Panc1 (cell line): ENCODE data around the gene MIF. TPM values are rescaled to one million over a fixed set of nuclear protein-coding genes. Genes with fewer than 3 reads are reported as not detected.

ENCODE experiments used
- ATAC-seq: fragments of 200-7000 bp; cut with Tn5 transposase; 2 replicates; pipeline ENCODE4 v1.9.1; 2020; ENCODE audit warnings: mild to moderate bottlenecking, moderate library complexity
- BruUV-seq: library from RNA; stranded (reverse); fragments of 400-500 nt; replicated peaks from 2 replicates; lab custom pipeline; 2021; lab: Mats Ljungman, UMichigan
- CTCF ChIA-PET: fragments of 300-600 bp; sonication (Branson Sonifier 250); formaldehyde crosslinking; loops from one replicate; lab custom pipeline; 2022; ENCODE audit warnings: antibody characterized with exemption; lab: Charles Lee
- POLR2A ChIA-PET: fragments of 300-600 bp; sonication (Branson Sonifier 250); formaldehyde crosslinking; loops from one replicate; lab custom pipeline; 2022; ENCODE audit warnings: antibody characterized with exemption; lab: Charles Lee
- DNase-seq: peaks from one replicate; pipeline ENCODE4 v3.0.0-alpha.2; 2010; ENCODE audit warnings: low read depth, low spot score
- H3K27ac ChIP-seq: 2 replicates; pipeline ENCODE4 v1.5.1; 2011; ENCODE audit warnings: mild to moderate bottlenecking, low read length, inconsistent platforms
- H3K27me3 ChIP-seq: fragments of 200-500 bp; sonication (Bioruptor generic); 2 replicates; pipeline ENCODE4 v1.6.0; 2014; ENCODE audit warnings: low read length, inconsistent platforms; ENCODE audit not compliant: control insufficient read depth, insufficient read depth
- H3K36me3 ChIP-seq: fragments of 200-500 bp; sonication (Bioruptor generic); 2 replicates; pipeline ENCODE4 v1.5.1; 2014; ENCODE audit warnings: inconsistent platforms, mild to moderate bottlenecking, low read length, moderate library complexity; ENCODE audit not compliant: control insufficient read depth, insufficient read depth
- H3K4me1 ChIP-seq: 2 replicates; pipeline ENCODE4 v1.5.1; 2011; ENCODE audit warnings: inconsistent platforms, mild to moderate bottlenecking, low read length, moderate library complexity; ENCODE audit not compliant: control insufficient read depth, insufficient read depth
- H3K4me3 ChIP-seq, 2 experiments: 2 replicates each; pipeline ENCODE4 v1.5.1; 2011 to 2012; ENCODE audit warnings: low read depth in 2 of 2, low read length in 2 of 2, mild to moderate bottlenecking in 2 of 2, inconsistent platforms in 1 of 2, moderate library complexity in 1 of 2
- H3K9me3 ChIP-seq: fragments of 200-500 bp; sonication (Bioruptor generic); 2 replicates; pipeline ENCODE4 v1.5.1; 2014; ENCODE audit warnings: low read depth, mild to moderate bottlenecking, inconsistent platforms, low read length, moderate library complexity; ENCODE audit not compliant: control insufficient read depth, insufficient read depth
- CTCF ChIP-seq: fragments of 450-650 bp; IDR thresholded peaks from 2 replicates; pipeline ENCODE4 v1.5.1; 2017; ENCODE audit warnings: mild to moderate bottlenecking
- POLR2AphosphoS5 ChIP-seq: IDR thresholded peaks from 2 replicates; pipeline ENCODE4 v1.6.1; 2012; ENCODE audit warnings: mild to moderate bottlenecking, low read depth, low read length, moderate library complexity
- SIN3A ChIP-seq: IDR thresholded peaks from 2 replicates; pipeline ENCODE4 v1.6.1; 2012; ENCODE audit warnings: low read depth, mild to moderate bottlenecking, low read length, moderate library complexity, borderline replicate concordance; ENCODE audit not compliant: insufficient read depth
- TCF7L2 ChIP-seq: IDR thresholded peaks from 2 replicates; pipeline ENCODE4 v1.6.1; 2011; ENCODE audit warnings: mild to moderate bottlenecking, low read depth, low read length, inconsistent platforms
- in situ Hi-C: cut with HindIII; loops from 2 replicates; pipeline ENCODE4 v1.10.0; 2016; ENCODE audit warnings: low sequenced_read_pairs, low pct_unique_long_range_greater_than_20kb
- intact Hi-C: fragments of 100-400 bp; cut with micrococcal nuclease; formaldehyde crosslinking; loops from one replicate; pipeline ENCODE4 v1.10.0; 2022; ENCODE audit not compliant: unreplicated experiment
- total RNA-seq: library from RNA; stranded (reverse); gene quantifications from one replicate; pipeline ENCODE4 v1.2.1, GENCODE V29; 2021; ENCODE audit not compliant: unreplicated experiment
- TF ChIP-seq, protein P1 (sequence below), 2 experiments: IDR thresholded peaks; 2 replicates each; pipeline ENCODE4 v1.6.1; 2011 to 2012; ENCODE audit warnings: low read depth in 2 of 2, control low read depth in 1 of 2, low read length in 1 of 2, mild to moderate bottlenecking in 1 of 2, moderate library complexity in 1 of 2; ENCODE audit not compliant: insufficient read depth in 1 of 2

The MIF gene
- total RNA-seq, 1 experiment from 2014 or later, result 936 TPM

DNA sequence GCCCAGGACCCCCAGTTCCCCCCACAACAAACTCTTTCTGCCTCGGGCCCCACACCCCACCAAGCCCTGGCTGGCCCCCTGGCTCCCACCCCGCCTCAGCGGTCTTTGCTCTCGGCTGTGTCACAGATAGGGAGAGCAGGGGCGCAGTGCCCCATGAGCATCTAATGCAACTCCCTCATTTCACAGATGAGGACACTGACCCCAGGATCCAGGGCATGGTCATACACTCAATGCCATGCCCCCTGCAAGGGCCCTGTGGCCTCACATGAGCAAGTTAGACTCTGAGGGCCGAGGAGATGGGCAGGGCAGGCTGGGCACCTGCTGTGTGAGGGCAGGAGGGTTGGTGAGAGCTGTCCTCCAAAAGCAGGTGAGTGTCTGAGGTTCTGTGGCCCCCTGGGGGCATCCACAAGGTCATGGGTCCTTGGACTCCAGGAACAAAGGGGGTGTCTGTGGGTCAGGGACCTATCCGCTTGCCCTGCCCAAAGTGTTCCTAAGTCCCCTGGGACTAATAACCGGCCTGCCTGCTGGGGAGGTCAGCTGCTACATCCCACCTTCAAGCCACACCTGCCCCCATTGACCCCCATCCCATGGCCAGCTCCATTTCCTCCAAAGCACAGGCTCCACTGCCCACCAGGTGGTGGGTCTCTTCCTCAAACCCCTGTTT lies 2.5 kb downstream of the MIF start:
- Histone ChIP-seq H3K27ac (peak overlapping the region; percentile 93), H3K27me3 (no peaks in the 10 kb centered on the region), H3K9me3 (no peaks in the 10 kb centered on the region; the same call in 1 of the 2 replicates), H3K4me3 (no peak overlapping the region), H3K36me3 (peaks cover 6% of the 10 kb centered on the region; the same call in 1 of the 2 replicates), H3K4me1 (peaks cover 21% of the 10 kb centered on the region)
- ATAC-seq (no peak), DNase-seq (no peak)
- intact Hi-C loops, result no loop called here
- BruUV-seq, result no TSS peak
- POLR2A ChIA-PET, result interaction anchor here (0.6 kb wide), 1 partner anchor 8 kb away, joined by 5 read pairs; no protein-coding TSS in a partner anchor
- CTCF ChIA-PET, result no interaction called here
- in situ Hi-C loops, result no loop called here
- TF ChIP-seq, protein P1, sequence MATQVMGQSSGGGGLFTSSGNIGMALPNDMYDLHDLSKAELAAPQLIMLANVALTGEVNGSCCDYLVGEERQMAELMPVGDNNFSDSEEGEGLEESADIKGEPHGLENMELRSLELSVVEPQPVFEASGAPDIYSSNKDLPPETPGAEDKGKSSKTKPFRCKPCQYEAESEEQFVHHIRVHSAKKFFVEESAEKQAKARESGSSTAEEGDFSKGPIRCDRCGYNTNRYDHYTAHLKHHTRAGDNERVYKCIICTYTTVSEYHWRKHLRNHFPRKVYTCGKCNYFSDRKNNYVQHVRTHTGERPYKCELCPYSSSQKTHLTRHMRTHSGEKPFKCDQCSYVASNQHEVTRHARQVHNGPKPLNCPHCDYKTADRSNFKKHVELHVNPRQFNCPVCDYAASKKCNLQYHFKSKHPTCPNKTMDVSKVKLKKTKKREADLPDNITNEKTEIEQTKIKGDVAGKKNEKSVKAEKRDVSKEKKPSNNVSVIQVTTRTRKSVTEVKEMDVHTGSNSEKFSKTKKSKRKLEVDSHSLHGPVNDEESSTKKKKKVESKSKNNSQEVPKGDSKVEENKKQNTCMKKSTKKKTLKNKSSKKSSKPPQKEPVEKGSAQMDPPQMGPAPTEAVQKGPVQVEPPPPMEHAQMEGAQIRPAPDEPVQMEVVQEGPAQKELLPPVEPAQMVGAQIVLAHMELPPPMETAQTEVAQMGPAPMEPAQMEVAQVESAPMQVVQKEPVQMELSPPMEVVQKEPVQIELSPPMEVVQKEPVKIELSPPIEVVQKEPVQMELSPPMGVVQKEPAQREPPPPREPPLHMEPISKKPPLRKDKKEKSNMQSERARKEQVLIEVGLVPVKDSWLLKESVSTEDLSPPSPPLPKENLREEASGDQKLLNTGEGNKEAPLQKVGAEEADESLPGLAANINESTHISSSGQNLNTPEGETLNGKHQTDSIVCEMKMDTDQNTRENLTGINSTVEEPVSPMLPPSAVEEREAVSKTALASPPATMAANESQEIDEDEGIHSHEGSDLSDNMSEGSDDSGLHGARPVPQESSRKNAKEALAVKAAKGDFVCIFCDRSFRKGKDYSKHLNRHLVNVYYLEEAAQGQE (IDR thresholded peaks at IDR 0.05; ENCODE audit: insufficient read depth in 1 of 2, low read depth in 2 of 2, low read length in 1 of 2), result no peak
- TF ChIP-seq POLR2AphosphoS5 (no peak; the same call in 1 of the 2 replicates), CTCF (no peak), SIN3A (no peak), TCF7L2 (no peak)

GRCh38 chr22:23897320-23897719 lies 3.1 kb downstream of the MIF start:
- no peak for TF ChIP-seq CTCF
- TF ChIP-seq SIN3A, result no peak
- TF ChIP-seq TCF7L2, result no peak
- TF ChIP-seq POLR2AphosphoS5, result no peak
- TF ChIP-seq, protein P1 (IDR thresholded peaks at IDR 0.05; ENCODE audit: insufficient read depth in 1 of 2, low read depth in 2 of 2, low read length in 1 of 2), result no peak
- BruUV-seq, result no TSS peak
- in situ Hi-C loops (no loop called here), intact Hi-C loops (no loop called here)
- Histone ChIP-seq H3K4me3 (no peak overlapping the region), H3K9me3 (no peaks in the 10 kb centered on the region; the same call in 1 of the 2 replicates), H3K27me3 (no peaks in the 10 kb centered on the region), H3K27ac (no peak overlapping the region), H3K36me3 (peaks cover 6% of the 10 kb centered on the region; the same call in 1 of the 2 replicates), H3K4me1 (peaks cover 21% of the 10 kb centered on the region)
- DNase-seq (no peak), ATAC-seq (no peak)
- ChIA-PET POLR2A (interaction anchor here (0.6 kb wide), 1 partner anchor 8 kb away, joined by 5 read pairs; no protein-coding TSS in a partner anchor), CTCF (no interaction called here)
